ENCODE measurements around the gene FAM234B. TPM values are rescaled to one million over a fixed set of nuclear protein-coding genes. Genes with fewer than 3 reads are reported as not detected.

Gene FAM234B
- total RNA-seq, 4 donors from 2014 or later = 3.1 to 8.0 (median 3.9) TPM

GRCh38 chr12:13074396-13075117 lies 30.4 kb downstream of the FAM234B start:
- WGBS, 2 donors = 78 to 88% methylated on average over 2 to 3 of the region's 3 CpGs
- Histone ChIP-seq H3K4me1 (peaks cover 0 to 22% (median 0%) of the 10 kb centered on the region in 3 donors), H3K36me3 (peaks cover 0 to 32% (median 0%) of the 10 kb centered on the region in 3 donors), H3K4me3 (no peak overlapping the region), H3K9me3 (no peaks in the 10 kb centered on the region), H3K27ac (no peak overlapping the region), H3K27me3 (no peaks in the 10 kb centered on the region)
- intact Hi-C loops (cut with DNase I) = no loop called here
- no peak for DNase-seq
- TF ChIP-seq CTCF (IDR thresholded peaks at IDR 0.05) (no peak), POLR2A (IDR thresholded peaks at IDR 0.05) (no peak)

- H3K4me1 ChIP-seq = peaks cover 0 to 22% (median 0%) of the 10 kb centered on the region in 3 donors
- no peaks in the 10 kb centered on the region for H3K27me3 ChIP-seq
- H3K27ac ChIP-seq = no peak overlapping the region
- intact Hi-C loops (cut with DNase I) = no loop called here
- no peaks in the 10 kb centered on the region for H3K9me3 ChIP-seq
- no peak for DNase-seq
- TF ChIP-seq CTCF (IDR thresholded peaks at IDR 0.05) (no peak), POLR2A (IDR thresholded peaks at IDR 0.05) (no peak)
- H3K36me3 ChIP-seq = peaks cover 0 to 33% (median 0%) of the 10 kb centered on the region in 3 donors
- H3K4me3 ChIP-seq = no peak overlapping the region
Observed at GRCh38 chr12:13075118-13075480, 30.9 kb downstream of the FAM234B start.

- no peaks in the 10 kb centered on the region for H3K9me3 ChIP-seq
- no peak overlapping the region for H3K4me3 ChIP-seq
- TF ChIP-seq POLR2A (IDR thresholded peaks at IDR 0.05) = no peak
- no peak for TF ChIP-seq CTCF (IDR thresholded peaks at IDR 0.05)
- peaks cover 0 to 42% (median 0%) of the 10 kb centered on the region in 3 donors for H3K36me3 ChIP-seq
- 93 to 95% methylated on average over 4 to 8 of the region's 12 CpGs for WGBS, 2 donors
- H3K27ac ChIP-seq = no peak overlapping the region
- intact Hi-C loops (cut with DNase I) = no loop called here
- no peak for DNase-seq
- H3K4me1 ChIP-seq = peaks cover 0 to 15% (median 0%) of the 10 kb centered on the region in 3 donors
- no peaks in the 10 kb centered on the region for H3K27me3 ChIP-seq
Observed at GRCh38 chr12:13075786-13076570, 31.8 kb downstream of the FAM234B start.

DNA sequence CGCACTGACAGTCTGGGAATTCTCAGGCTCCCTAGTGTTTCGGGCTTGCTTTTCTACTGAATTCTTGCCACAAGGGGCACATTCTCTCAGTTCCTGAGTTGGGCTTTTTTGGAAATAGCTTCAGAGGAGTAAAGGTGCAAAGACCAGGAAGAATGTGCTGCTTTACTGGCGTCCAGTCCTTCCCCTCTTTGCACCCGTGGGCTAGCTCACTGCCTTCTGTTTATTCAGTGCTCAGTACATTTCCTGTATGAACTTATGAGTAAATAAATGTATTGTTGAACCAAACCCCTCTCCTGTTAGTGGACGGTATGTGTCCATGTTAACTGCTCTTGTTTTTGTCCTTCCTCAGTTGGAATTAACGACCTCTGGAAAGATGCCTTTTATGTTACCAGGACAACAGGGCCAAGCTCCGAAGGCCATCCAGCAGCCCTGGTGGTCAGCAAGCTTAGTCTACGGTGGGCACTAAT lies 35.3 kb downstream of the FAM234B start:
- TF ChIP-seq POLR2A (IDR thresholded peaks at IDR 0.05) (no peak), CTCF (IDR thresholded peaks at IDR 0.05) (no peak)
- Histone ChIP-seq H3K27me3 (no peaks in the 10 kb centered on the region), H3K4me1 (no peaks in the 10 kb centered on the region), H3K27ac (no peak overlapping the region), H3K4me3 (no peak overlapping the region), H3K9me3 (no peaks in the 10 kb centered on the region), H3K36me3 (peaks cover 0 to 68% (median 0%) of the 10 kb centered on the region in 3 donors)
- WGBS, 2 donors = 83 to 88% methylated on average over 7 to 8 of the region's 8 CpGs
- DNase-seq = no peak
- intact Hi-C loops (cut with DNase I) = no loop called here

DNA sequence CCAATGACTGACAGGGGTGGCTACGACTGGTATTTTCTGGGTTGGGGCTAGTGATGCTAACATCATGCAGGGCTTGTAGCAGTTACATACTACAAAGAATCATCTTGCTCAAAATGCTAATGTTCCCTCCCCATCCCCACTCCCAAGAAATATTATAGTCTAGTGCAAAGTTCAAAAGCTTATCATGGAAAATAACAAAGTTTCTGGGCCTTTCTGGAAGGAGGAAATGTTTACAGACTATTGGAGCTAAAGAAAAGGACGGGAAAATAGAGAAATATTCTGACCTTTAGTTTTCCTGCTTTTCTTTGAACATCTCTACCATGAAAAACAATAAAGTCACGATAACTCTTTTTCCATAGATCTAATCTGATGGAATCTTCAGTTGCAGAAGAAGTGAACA lies 36.1 kb downstream of the FAM234B start:
- 84 to 92% methylated on average over 3 of the region's 3 CpGs for WGBS, 2 donors
- H3K4me3 ChIP-seq = no peak overlapping the region

More for the DNA sequence above, 36.1 kb downstream of the FAM234B start:
- H3K9me3 ChIP-seq = no peaks in the 10 kb centered on the region
- H3K27me3 ChIP-seq = no peaks in the 10 kb centered on the region
- peaks cover 0 to 66% (median 0%) of the 10 kb centered on the region in 3 donors for H3K36me3 ChIP-seq
- TF ChIP-seq POLR2A (IDR thresholded peaks at IDR 0.05) = no peak
- no peak for TF ChIP-seq CTCF (IDR thresholded peaks at IDR 0.05)
- H3K4me1 ChIP-seq = peaks cover 0 to 8% (median 0%) of the 10 kb centered on the region in 3 donors
- DNase-seq = no peak
- intact Hi-C loops (cut with DNase I) = no loop called here
- no peak overlapping the region for H3K27ac ChIP-seq
